ENCODE results near the gene RETN.

GRCh38 chr19:7622933-7623685, 45.7 kb upstream of the RETN start:
- TF ChIP-seq PATZ1 (CRISPR knock-in tag; IDR thresholded peaks at IDR 0.05; ENCODE audit: borderline replicate concordance) (no peak), TCF4 (CRISPR knock-in tag; IDR thresholded peaks at IDR 0.05; ENCODE audit: borderline replicate concordance) (no peak), ARNTL (CRISPR knock-in tag; IDR thresholded peaks at IDR 0.05; ENCODE audit: borderline replicate concordance, low read depth) (no peak), RARB (CRISPR knock-in tag; IDR thresholded peaks at IDR 0.05) (no peak), ISL1 (CRISPR knock-in tag; IDR thresholded peaks at IDR 0.05) (no peak), ZC3H10 (CRISPR knock-in tag; IDR thresholded peaks at IDR 0.05) (no peak)
- TF ChIP-seq, protein P1, sequence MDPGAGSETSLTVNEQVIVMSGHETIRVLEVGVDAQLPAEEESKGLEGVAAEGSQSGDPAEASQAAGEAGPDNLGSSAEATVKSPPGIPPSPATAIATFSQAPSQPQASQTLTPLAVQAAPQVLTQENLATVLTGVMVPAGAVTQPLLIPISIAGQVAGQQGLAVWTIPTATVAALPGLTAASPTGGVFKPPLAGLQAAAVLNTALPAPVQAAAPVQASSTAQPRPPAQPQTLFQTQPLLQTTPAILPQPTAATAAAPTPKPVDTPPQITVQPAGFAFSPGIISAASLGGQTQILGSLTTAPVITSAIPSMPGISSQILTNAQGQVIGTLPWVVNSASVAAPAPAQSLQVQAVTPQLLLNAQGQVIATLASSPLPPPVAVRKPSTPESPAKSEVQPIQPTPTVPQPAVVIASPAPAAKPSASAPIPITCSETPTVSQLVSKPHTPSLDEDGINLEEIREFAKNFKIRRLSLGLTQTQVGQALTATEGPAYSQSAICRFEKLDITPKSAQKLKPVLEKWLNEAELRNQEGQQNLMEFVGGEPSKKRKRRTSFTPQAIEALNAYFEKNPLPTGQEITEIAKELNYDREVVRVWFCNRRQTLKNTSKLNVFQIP (CRISPR knock-in tag; IDR thresholded peaks at IDR 0.05; ENCODE audit: borderline replicate concordance, low read depth): no peak
- TF ChIP-seq, protein P2, sequence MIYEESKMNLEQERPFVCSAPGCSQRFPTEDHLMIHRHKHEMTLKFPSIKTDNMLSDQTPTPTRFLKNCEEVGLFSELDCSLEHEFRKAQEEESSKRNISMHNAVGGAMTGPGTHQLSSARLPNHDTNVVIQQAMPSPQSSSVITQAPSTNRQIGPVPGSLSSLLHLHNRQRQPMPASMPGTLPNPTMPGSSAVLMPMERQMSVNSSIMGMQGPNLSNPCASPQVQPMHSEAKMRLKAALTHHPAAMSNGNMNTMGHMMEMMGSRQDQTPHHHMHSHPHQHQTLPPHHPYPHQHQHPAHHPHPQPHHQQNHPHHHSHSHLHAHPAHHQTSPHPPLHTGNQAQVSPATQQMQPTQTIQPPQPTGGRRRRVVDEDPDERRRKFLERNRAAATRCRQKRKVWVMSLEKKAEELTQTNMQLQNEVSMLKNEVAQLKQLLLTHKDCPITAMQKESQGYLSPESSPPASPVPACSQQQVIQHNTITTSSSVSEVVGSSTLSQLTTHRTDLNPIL (CRISPR knock-in tag; IDR thresholded peaks at IDR 0.05; ENCODE audit: low read depth): no peak

All from SK-N-SH treated with all-trans-retinoic acid at 6 μM for 48 hours (cell line).